Measurements from ENCODE around the gene SLC25A52.

SLC25A52 gene

GRCh38 chr18:31792580-31792911, 31.9 kb upstream of the SLC25A52 start:
- Histone ChIP-seq H3K27ac (ENCODE audit: low read length) (no peak overlapping the region), H2AFZ (ENCODE audit: low read depth, low read length) (no peak overlapping the region), H3K79me2 (ENCODE audit: insufficient read depth, low read length) (no peaks in the 10 kb centered on the region), H3K4me3 (ENCODE audit: low read depth in 1 of 2, low read length in 2 of 2) (no peak overlapping the region), H3K4me2 (ENCODE audit: insufficient read depth, low read length) (no peak overlapping the region), H4K20me1 (ENCODE audit: insufficient read depth, low read length) (no peaks in the 10 kb centered on the region), H3K36me3 (ENCODE audit: insufficient read depth, low read length) (no peaks in the 10 kb centered on the region), H3K9ac (ENCODE audit: low read depth, low read length) (no peak overlapping the region), H3K4me1 (ENCODE audit: insufficient read depth, low read length) (no peaks in the 10 kb centered on the region), H3K9me3 (ENCODE audit: insufficient read depth, low read length, severe bottlenecking) (no peaks in the 10 kb centered on the region), H3K27me3 (ENCODE audit: insufficient read depth, low read length, poor library complexity) (no peaks in the 10 kb centered on the region)
- TF ChIP-seq, protein P1, sequence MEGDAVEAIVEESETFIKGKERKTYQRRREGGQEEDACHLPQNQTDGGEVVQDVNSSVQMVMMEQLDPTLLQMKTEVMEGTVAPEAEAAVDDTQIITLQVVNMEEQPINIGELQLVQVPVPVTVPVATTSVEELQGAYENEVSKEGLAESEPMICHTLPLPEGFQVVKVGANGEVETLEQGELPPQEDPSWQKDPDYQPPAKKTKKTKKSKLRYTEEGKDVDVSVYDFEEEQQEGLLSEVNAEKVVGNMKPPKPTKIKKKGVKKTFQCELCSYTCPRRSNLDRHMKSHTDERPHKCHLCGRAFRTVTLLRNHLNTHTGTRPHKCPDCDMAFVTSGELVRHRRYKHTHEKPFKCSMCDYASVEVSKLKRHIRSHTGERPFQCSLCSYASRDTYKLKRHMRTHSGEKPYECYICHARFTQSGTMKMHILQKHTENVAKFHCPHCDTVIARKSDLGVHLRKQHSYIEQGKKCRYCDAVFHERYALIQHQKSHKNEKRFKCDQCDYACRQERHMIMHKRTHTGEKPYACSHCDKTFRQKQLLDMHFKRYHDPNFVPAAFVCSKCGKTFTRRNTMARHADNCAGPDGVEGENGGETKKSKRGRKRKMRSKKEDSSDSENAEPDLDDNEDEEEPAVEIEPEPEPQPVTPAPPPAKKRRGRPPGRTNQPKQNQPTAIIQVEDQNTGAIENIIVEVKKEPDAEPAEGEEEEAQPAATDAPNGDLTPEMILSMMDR (IDR thresholded peaks at IDR 0.05; ENCODE audit: borderline replicate concordance, extremely low read depth, low read length, poor library complexity, severe bottlenecking) = no peak
- no peak for TF ChIP-seq EZH2 (IDR thresholded peaks at IDR 0.05; ENCODE audit: borderline replicate concordance, low read depth, low read length, severe bottlenecking)
- ATAC-seq (ENCODE audit: insufficient read depth, low read depth) (no peak), DNase-seq (no peak)

DNA sequence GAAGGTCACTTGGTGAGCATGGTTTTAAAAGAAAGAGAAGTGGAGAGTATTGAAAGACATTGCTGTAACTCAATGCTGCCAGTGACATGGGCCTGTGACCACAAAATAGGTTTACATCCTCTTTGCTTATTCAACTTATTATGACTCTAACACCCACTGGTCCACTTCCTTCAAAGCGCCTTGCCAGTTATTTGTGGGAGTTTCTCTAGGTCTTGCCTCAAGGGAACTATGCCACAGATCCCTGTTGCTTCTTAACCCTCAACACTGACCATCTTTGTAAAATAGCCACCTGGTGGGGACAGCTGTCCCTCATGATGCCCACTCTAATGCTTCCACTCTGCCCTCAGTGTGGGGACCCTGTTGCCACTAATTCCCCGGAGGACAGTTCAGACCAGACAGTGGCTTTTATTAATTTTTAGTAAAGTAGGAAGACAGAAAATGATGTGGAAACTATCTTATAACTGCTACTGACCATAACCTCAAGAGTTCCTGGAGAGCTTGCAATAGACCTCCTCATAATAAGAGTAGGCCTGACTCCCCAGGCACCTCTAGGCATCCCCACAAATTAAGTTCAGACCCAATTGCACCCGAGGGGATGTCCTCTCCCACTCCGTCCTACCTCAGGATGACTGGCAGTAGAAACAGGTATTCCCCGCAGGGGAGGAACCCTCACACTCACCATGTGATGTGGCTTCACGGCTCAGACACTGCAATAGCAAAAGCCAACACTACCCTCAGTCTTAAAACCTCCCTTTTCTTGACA, 31.3 kb upstream of the SLC25A52 start:
- H2AFZ ChIP-seq (ENCODE audit: low read depth, low read length) = no peak overlapping the region
- H3K27me3 ChIP-seq (ENCODE audit: insufficient read depth, low read length, poor library complexity) = no peaks in the 10 kb centered on the region
- no peaks in the 10 kb centered on the region for H3K36me3 ChIP-seq (ENCODE audit: insufficient read depth, low read length)
- no peak overlapping the region for H3K4me2 ChIP-seq (ENCODE audit: insufficient read depth, low read length)
- DNase-seq (no peak), ATAC-seq (ENCODE audit: insufficient read depth, low read depth) (no peak)
- no peak overlapping the region for H3K4me3 ChIP-seq (ENCODE audit: low read depth in 1 of 2, low read length in 2 of 2)
- H3K9ac ChIP-seq (ENCODE audit: low read depth, low read length) = no peak overlapping the region
- no peaks in the 10 kb centered on the region for H3K79me2 ChIP-seq (ENCODE audit: insufficient read depth, low read length)
- H3K9me3 ChIP-seq (ENCODE audit: insufficient read depth, low read length, severe bottlenecking) = no peaks in the 10 kb centered on the region
- no peaks in the 10 kb centered on the region for H4K20me1 ChIP-seq (ENCODE audit: insufficient read depth, low read length)
- TF ChIP-seq, protein P1 (IDR thresholded peaks at IDR 0.05; ENCODE audit: borderline replicate concordance, extremely low read depth, low read length, poor library complexity, severe bottlenecking) = no peak
- no peak for TF ChIP-seq EZH2 (IDR thresholded peaks at IDR 0.05; ENCODE audit: borderline replicate concordance, low read depth, low read length, severe bottlenecking)
- no peaks in the 10 kb centered on the region for H3K4me1 ChIP-seq (ENCODE audit: insufficient read depth, low read length)
- no peak overlapping the region for H3K27ac ChIP-seq (ENCODE audit: low read length)

DNA sequence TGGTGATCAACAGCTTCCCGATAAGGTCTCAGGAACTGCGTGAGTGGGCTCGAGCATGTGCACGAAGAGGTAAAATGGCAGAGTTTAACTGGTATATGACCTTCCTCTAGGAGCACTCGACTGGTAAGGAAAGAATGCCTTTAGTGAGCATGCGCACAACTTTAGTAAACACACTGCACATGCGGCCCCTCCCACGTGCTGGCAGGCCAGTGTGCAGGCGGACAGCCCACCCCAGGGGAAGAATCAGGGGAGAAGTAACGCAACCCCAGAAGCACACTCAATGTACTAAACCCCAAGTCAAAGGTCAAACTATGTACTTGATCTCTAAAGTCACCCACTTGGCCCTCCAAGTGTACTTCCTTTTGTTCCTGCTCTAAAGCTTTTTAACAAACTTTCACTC, 28.7 kb upstream of the SLC25A52 start:
- no peaks in the 10 kb centered on the region for H3K9me3 ChIP-seq (ENCODE audit: insufficient read depth, low read length, severe bottlenecking)
- no peak overlapping the region for H2AFZ ChIP-seq (ENCODE audit: low read depth, low read length)

More for the DNA sequence above, 28.7 kb upstream of the SLC25A52 start:
- Histone ChIP-seq H3K27me3 (ENCODE audit: insufficient read depth, low read length, poor library complexity) (no peaks in the 10 kb centered on the region), H3K4me1 (ENCODE audit: insufficient read depth, low read length) (no peaks in the 10 kb centered on the region), H3K4me3 (ENCODE audit: low read depth in 1 of 2, low read length in 2 of 2) (no peak overlapping the region), H3K79me2 (ENCODE audit: insufficient read depth, low read length) (no peaks in the 10 kb centered on the region), H3K4me2 (ENCODE audit: insufficient read depth, low read length) (no peak overlapping the region), H3K36me3 (ENCODE audit: insufficient read depth, low read length) (no peaks in the 10 kb centered on the region), H3K27ac (ENCODE audit: low read length) (no peak overlapping the region), H4K20me1 (ENCODE audit: insufficient read depth, low read length) (no peaks in the 10 kb centered on the region), H3K9ac (ENCODE audit: low read depth, low read length) (no peak overlapping the region)
- TF ChIP-seq, protein P1 (IDR thresholded peaks at IDR 0.05; ENCODE audit: borderline replicate concordance, extremely low read depth, low read length, poor library complexity, severe bottlenecking) = no peak
- TF ChIP-seq EZH2 (IDR thresholded peaks at IDR 0.05; ENCODE audit: borderline replicate concordance, low read depth, low read length, severe bottlenecking) = no peak
- DNase-seq (no peak), ATAC-seq (ENCODE audit: insufficient read depth, low read depth) (no peak)

All from DND-41 (cell line).